ENCODE measurements around the gene B4GALT1.

The B4GALT1 gene

GRCh38 chr9:33196736-33197135 is 29.6 kb upstream of the B4GALT1 start:
- H3K4me3 ChIP-seq (ENCODE audit: low read length in 2 of 2) = no peak overlapping the region
- no peaks in the 10 kb centered on the region for H3K36me3 ChIP-seq (ENCODE audit: control insufficient read depth in 2 of 2, insufficient read depth in 2 of 2, low read length in 2 of 2)
- no peaks in the 10 kb centered on the region for H3K4me1 ChIP-seq (ENCODE audit: control insufficient read depth in 2 of 2, insufficient read depth in 2 of 2, low read length in 2 of 2)
- no peak overlapping the region for H3K9ac ChIP-seq (ENCODE audit: low read depth in 1 of 2, low read length in 2 of 2)
- H3K27ac ChIP-seq (ENCODE audit: low read depth in 2 of 2, low read length in 2 of 2) = peak overlapping the region in 1 of 2 donors; percentile 5
- no peaks in the 10 kb centered on the region for H3K27me3 ChIP-seq (ENCODE audit: control insufficient read depth in 2 of 2, insufficient read depth in 2 of 2, low read length in 2 of 2)
- H3K9me3 ChIP-seq (ENCODE audit: control insufficient read depth in 2 of 2, low read length in 2 of 2) = no peaks in the 10 kb centered on the region

GRCh38 chr9:33193818-33194217 is 26.7 kb upstream of the B4GALT1 start:
- no peak overlapping the region for H3K27ac ChIP-seq (ENCODE audit: low read depth in 2 of 2, low read length in 2 of 2)
- H3K4me3 ChIP-seq (ENCODE audit: low read length in 2 of 2) = no peak overlapping the region
- H3K9ac ChIP-seq (ENCODE audit: low read depth in 1 of 2, low read length in 2 of 2) = no peak overlapping the region
- no peaks in the 10 kb centered on the region for H3K9me3 ChIP-seq (ENCODE audit: control insufficient read depth in 2 of 2, low read length in 2 of 2)
- no peaks in the 10 kb centered on the region for H3K4me1 ChIP-seq (ENCODE audit: control insufficient read depth in 2 of 2, insufficient read depth in 2 of 2, low read length in 2 of 2)
- no peaks in the 10 kb centered on the region for H3K27me3 ChIP-seq (ENCODE audit: control insufficient read depth in 2 of 2, insufficient read depth in 2 of 2, low read length in 2 of 2)
- no peaks in the 10 kb centered on the region for H3K36me3 ChIP-seq (ENCODE audit: control insufficient read depth in 2 of 2, insufficient read depth in 2 of 2, low read length in 2 of 2)

- H3K4me3 ChIP-seq (ENCODE audit: low read length in 2 of 2) = no peak overlapping the region
- no peaks in the 10 kb centered on the region for H3K4me1 ChIP-seq (ENCODE audit: control insufficient read depth in 2 of 2, insufficient read depth in 2 of 2, low read length in 2 of 2)
- H3K9ac ChIP-seq (ENCODE audit: low read depth in 1 of 2, low read length in 2 of 2) = no peak overlapping the region
- H3K27me3 ChIP-seq (ENCODE audit: control insufficient read depth in 2 of 2, insufficient read depth in 2 of 2, low read length in 2 of 2) = no peaks in the 10 kb centered on the region
- no peaks in the 10 kb centered on the region for H3K9me3 ChIP-seq (ENCODE audit: control insufficient read depth in 2 of 2, low read length in 2 of 2)
- no peaks in the 10 kb centered on the region for H3K36me3 ChIP-seq (ENCODE audit: control insufficient read depth in 2 of 2, insufficient read depth in 2 of 2, low read length in 2 of 2)
- H3K27ac ChIP-seq (ENCODE audit: low read depth in 2 of 2, low read length in 2 of 2) = no peak overlapping the region
Observed at GRCh38 chr9:33192493-33193255, 25.5 kb upstream of the B4GALT1 start.

DNA sequence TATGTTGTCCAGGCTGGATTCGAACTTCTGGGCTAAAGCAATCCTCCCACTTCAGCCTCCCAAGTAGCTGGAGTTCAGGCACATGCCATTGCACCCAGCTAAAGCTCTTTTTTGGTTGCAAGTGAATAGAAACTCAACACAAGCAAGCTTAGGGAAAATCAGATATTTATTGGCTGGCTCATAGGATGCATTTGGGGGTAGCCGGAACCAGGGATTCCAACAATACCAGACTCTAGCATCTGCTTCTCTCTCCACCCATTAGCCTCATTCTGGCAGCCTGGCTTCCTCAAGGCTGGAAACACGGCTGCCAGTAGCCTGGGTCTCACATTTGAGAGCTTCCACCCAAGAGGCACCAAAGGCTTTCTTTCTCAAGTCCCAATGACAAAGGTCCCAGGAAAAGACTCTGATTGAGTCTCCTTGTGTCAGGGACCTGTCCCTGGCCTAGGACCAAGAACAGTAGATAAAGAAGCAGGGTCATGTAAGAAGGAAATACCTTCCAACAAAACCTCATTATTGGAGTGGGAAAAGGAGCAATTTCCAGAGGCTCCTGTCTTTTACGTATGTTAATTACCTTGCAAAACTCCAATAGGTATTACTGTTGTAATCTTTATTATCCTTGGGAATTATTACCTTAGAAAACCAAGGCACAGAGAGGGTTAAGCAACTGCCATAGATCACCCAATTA is 23.0 kb upstream of the B4GALT1 start:
- H3K4me1 ChIP-seq (ENCODE audit: control insufficient read depth in 2 of 2, insufficient read depth in 2 of 2, low read length in 2 of 2) = peaks cover 11 to 14% of the 10 kb centered on the region in 2 donors
- no peaks in the 10 kb centered on the region for H3K9me3 ChIP-seq (ENCODE audit: control insufficient read depth in 2 of 2, low read length in 2 of 2)
- no peak overlapping the region for H3K4me3 ChIP-seq (ENCODE audit: low read length in 2 of 2)
- H3K36me3 ChIP-seq (ENCODE audit: control insufficient read depth in 2 of 2, insufficient read depth in 2 of 2, low read length in 2 of 2) = no peaks in the 10 kb centered on the region
- H3K27me3 ChIP-seq (ENCODE audit: control insufficient read depth in 2 of 2, insufficient read depth in 2 of 2, low read length in 2 of 2) = no peaks in the 10 kb centered on the region
- H3K9ac ChIP-seq (ENCODE audit: low read depth in 1 of 2, low read length in 2 of 2) = no peak overlapping the region
- H3K27ac ChIP-seq (ENCODE audit: low read depth in 2 of 2, low read length in 2 of 2) = no peak overlapping the region

DNA sequence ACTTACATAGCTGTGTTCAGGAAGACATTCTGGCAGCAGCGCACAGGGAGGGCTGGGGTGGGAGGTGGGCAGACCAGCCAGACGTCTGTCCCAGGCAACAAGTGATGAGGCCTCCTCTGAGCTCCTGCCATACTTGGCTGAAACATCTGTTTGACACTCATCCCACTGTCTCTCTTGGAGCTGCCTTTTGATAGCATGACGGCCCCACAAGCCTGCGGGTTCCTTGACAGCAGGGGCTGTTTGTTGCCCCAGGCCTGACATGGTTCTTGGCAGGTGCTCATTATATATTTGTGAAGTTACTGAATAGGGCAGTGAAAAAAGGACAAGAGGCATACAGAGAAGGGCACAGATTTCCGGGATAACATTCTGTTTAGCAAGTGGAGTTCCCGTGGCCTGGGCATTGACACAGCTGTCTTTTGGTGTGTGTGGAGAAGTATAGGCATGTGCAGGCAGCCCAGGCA is 22.2 kb upstream of the B4GALT1 start:
- Histone ChIP-seq H3K9ac (ENCODE audit: low read depth in 1 of 2, low read length in 2 of 2) (no peak overlapping the region), H3K27me3 (ENCODE audit: control insufficient read depth in 2 of 2, insufficient read depth in 2 of 2, low read length in 2 of 2) (no peaks in the 10 kb centered on the region), H3K4me3 (ENCODE audit: low read length in 2 of 2) (no peak overlapping the region), H3K9me3 (ENCODE audit: control insufficient read depth in 2 of 2, low read length in 2 of 2) (no peaks in the 10 kb centered on the region), H3K36me3 (ENCODE audit: control insufficient read depth in 2 of 2, insufficient read depth in 2 of 2, low read length in 2 of 2) (no peaks in the 10 kb centered on the region), H3K27ac (ENCODE audit: low read depth in 2 of 2, low read length in 2 of 2) (no peak overlapping the region), H3K4me1 (ENCODE audit: control insufficient read depth in 2 of 2, insufficient read depth in 2 of 2, low read length in 2 of 2) (peaks cover 14 to 17% of the 10 kb centered on the region in 2 donors)

GRCh38 chr9:33188711-33189110 is 21.6 kb upstream of the B4GALT1 start:
- Histone ChIP-seq H3K27me3 (ENCODE audit: control insufficient read depth in 2 of 2, insufficient read depth in 2 of 2, low read length in 2 of 2) (no peaks in the 10 kb centered on the region), H3K9ac (ENCODE audit: low read depth in 1 of 2, low read length in 2 of 2) (no peak overlapping the region), H3K4me1 (ENCODE audit: control insufficient read depth in 2 of 2, insufficient read depth in 2 of 2, low read length in 2 of 2) (peaks cover 14 to 17% of the 10 kb centered on the region in 2 donors), H3K9me3 (ENCODE audit: control insufficient read depth in 2 of 2, low read length in 2 of 2) (no peaks in the 10 kb centered on the region), H3K27ac (ENCODE audit: low read depth in 2 of 2, low read length in 2 of 2) (no peak overlapping the region), H3K4me3 (ENCODE audit: low read length in 2 of 2) (no peak overlapping the region), H3K36me3 (ENCODE audit: control insufficient read depth in 2 of 2, insufficient read depth in 2 of 2, low read length in 2 of 2) (no peaks in the 10 kb centered on the region)

- Histone ChIP-seq H3K9me3 (ENCODE audit: control insufficient read depth in 2 of 2, low read length in 2 of 2) (no peaks in the 10 kb centered on the region), H3K4me1 (ENCODE audit: control insufficient read depth in 2 of 2, insufficient read depth in 2 of 2, low read length in 2 of 2) (peaks cover 14 to 17% of the 10 kb centered on the region in 2 donors), H3K4me3 (ENCODE audit: low read length in 2 of 2) (no peak overlapping the region), H3K36me3 (ENCODE audit: control insufficient read depth in 2 of 2, insufficient read depth in 2 of 2, low read length in 2 of 2) (no peaks in the 10 kb centered on the region), H3K9ac (ENCODE audit: low read depth in 1 of 2, low read length in 2 of 2) (no peak overlapping the region), H3K27ac (ENCODE audit: low read depth in 2 of 2, low read length in 2 of 2) (no peak overlapping the region), H3K27me3 (ENCODE audit: control insufficient read depth in 2 of 2, insufficient read depth in 2 of 2, low read length in 2 of 2) (no peaks in the 10 kb centered on the region)
Observed at GRCh38 chr9:33187519-33188218, 20.5 kb upstream of the B4GALT1 start.

GRCh38 chr9:33186457-33187168 is 19.5 kb upstream of the B4GALT1 start:
- peaks cover 14 to 17% of the 10 kb centered on the region in 2 donors for H3K4me1 ChIP-seq (ENCODE audit: control insufficient read depth in 2 of 2, insufficient read depth in 2 of 2, low read length in 2 of 2)
- no peak overlapping the region for H3K4me3 ChIP-seq (ENCODE audit: low read length in 2 of 2)
- no peak overlapping the region for H3K27ac ChIP-seq (ENCODE audit: low read depth in 2 of 2, low read length in 2 of 2)

DNA sequence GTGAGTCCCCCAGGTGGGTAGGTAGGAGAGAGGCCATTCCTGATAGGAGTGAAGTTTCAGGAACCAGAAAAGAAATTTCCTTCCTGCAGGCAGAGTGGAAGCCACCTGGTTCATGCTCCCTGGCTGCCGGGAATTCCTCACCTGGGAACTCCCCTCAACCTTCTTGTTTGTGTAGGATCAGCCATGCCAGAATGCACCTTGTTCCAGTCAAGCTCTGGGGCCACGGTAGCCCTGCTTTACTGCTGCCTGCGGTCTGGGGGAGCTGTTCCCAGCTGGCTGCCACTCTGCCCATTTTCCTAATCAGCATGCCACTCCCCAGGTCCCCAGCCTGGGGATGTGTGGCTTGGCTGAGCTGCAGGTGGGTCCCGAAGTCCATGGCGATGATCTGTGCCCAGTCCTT is 18.7 kb upstream of the B4GALT1 start:
- H3K4me3 ChIP-seq (ENCODE audit: low read length in 2 of 2) = no peak overlapping the region
- no peaks in the 10 kb centered on the region for H3K36me3 ChIP-seq (ENCODE audit: control insufficient read depth in 2 of 2, insufficient read depth in 2 of 2, low read length in 2 of 2)
- H3K9ac ChIP-seq (ENCODE audit: low read depth in 1 of 2, low read length in 2 of 2) = no peak overlapping the region
- H3K4me1 ChIP-seq (ENCODE audit: control insufficient read depth in 2 of 2, insufficient read depth in 2 of 2, low read length in 2 of 2) = peaks cover 14 to 17% of the 10 kb centered on the region in 2 donors
- no peaks in the 10 kb centered on the region for H3K9me3 ChIP-seq (ENCODE audit: control insufficient read depth in 2 of 2, low read length in 2 of 2)
- H3K27ac ChIP-seq (ENCODE audit: low read depth in 2 of 2, low read length in 2 of 2) = no peak overlapping the region
- peaks cover 0 to 3% of the 10 kb centered on the region in 2 donors for H3K27me3 ChIP-seq (ENCODE audit: control insufficient read depth in 2 of 2, insufficient read depth in 2 of 2, low read length in 2 of 2)

More at GRCh38 chr9:33186457-33187168, 19.5 kb upstream of the B4GALT1 start:
- Histone ChIP-seq H3K9ac (ENCODE audit: low read depth in 1 of 2, low read length in 2 of 2) (no peak overlapping the region), H3K27me3 (ENCODE audit: control insufficient read depth in 2 of 2, insufficient read depth in 2 of 2, low read length in 2 of 2) (peaks cover 0 to under 1% of the 10 kb centered on the region in 2 donors), H3K36me3 (ENCODE audit: control insufficient read depth in 2 of 2, insufficient read depth in 2 of 2, low read length in 2 of 2) (no peaks in the 10 kb centered on the region), H3K9me3 (ENCODE audit: control insufficient read depth in 2 of 2, low read length in 2 of 2) (no peaks in the 10 kb centered on the region)
